WERI-Rb-1 (cell line): ENCODE results near the gene SRSF6.

Source experiments
- DNase-seq: peaks from one replicate; pipeline ENCODE4 v3.0.0-alpha.2; 2020
- H3K27ac ChIP-seq: fragments of 250-450 bp; sonication (Bioruptor Pico); 2 replicates; pipeline ENCODE4 v1.5.1; 2020; ENCODE audit warnings: mild to moderate bottlenecking, moderate library complexity
- H3K27me3 ChIP-seq: fragments of 250-450 bp; sonication (Bioruptor Pico); 2 replicates; pipeline ENCODE4 v1.5.1; 2021; ENCODE audit warnings: mild to moderate bottlenecking, low read depth, moderate library complexity; ENCODE audit not compliant: insufficient read depth, severe bottlenecking
- H3K36me3 ChIP-seq: fragments of 250-450 bp; sonication (Bioruptor Pico); 2 replicates; pipeline ENCODE4 v1.5.1; 2020; ENCODE audit warnings: mild to moderate bottlenecking, moderate library complexity
- H3K4me3 ChIP-seq: 2 replicates; pipeline ENCODE4 v1.5.1; 2011; ENCODE audit warnings: low read depth, mild to moderate bottlenecking, control low read depth, low read length
- H3K9me3 ChIP-seq: fragments of 250-450 bp; sonication (Bioruptor Pico); 2 replicates; pipeline ENCODE4 v1.5.1; 2021; ENCODE audit warnings: mild to moderate bottlenecking, moderate library complexity; ENCODE audit not compliant: severe bottlenecking
- CTCF ChIP-seq: IDR thresholded peaks from 2 replicates; pipeline ENCODE4 v1.5.1; 2011; ENCODE audit warnings: low read depth, mild to moderate bottlenecking, control low read depth, inconsistent platforms, low read length

The SRSF6 gene

GRCh38 chr20:43507150-43508080 is 49.7 kb downstream of the SRSF6 start, which contains the start of gene L3MBTL1:
L3MBTL1 (plus strand) TSS chr20:43507697; CDS start chr20:43513504, 5,807 bp downstream.
- peak; percentile 74 for DNase-seq
- Histone ChIP-seq H3K27me3 (no peaks in the 10 kb centered on the region), H3K27ac (peak within 1 kb of the TSS; percentile 57), H3K4me3 (peak within 1 kb of the TSS; percentile 69), H3K36me3 (no peaks in the 10 kb centered on the region), H3K9me3 (no peaks in the 10 kb centered on the region)
- 0 out of 2 replicates have a peak, but pooled peaks have one; percentile 2 for TF ChIP-seq CTCF

GRCh38 chr20:43508106-43508505 is 50.4 kb downstream of the SRSF6 start:
- no peak overlapping the region for H3K27ac ChIP-seq
- peak overlapping the region; percentile 69 for H3K4me3 ChIP-seq
- TF ChIP-seq CTCF = no peak

GRCh38 chr20:43508604-43509040 is 50.9 kb downstream of the SRSF6 start:
- H3K27me3 ChIP-seq = no peaks in the 10 kb centered on the region
- no peak for TF ChIP-seq CTCF
- H3K4me3 ChIP-seq = no peak overlapping the region
- H3K36me3 ChIP-seq = no peaks in the 10 kb centered on the region
- H3K9me3 ChIP-seq = no peaks in the 10 kb centered on the region
- H3K27ac ChIP-seq = no peak overlapping the region
- no peak for DNase-seq

More at GRCh38 chr20:43508106-43508505, 50.4 kb downstream of the SRSF6 start:
- no peak for DNase-seq
- no peaks in the 10 kb centered on the region for H3K27me3 ChIP-seq
- H3K36me3 ChIP-seq = no peaks in the 10 kb centered on the region
- no peaks in the 10 kb centered on the region for H3K9me3 ChIP-seq

GRCh38 chr20:43511879-43512278 is 54.2 kb downstream of the SRSF6 start:
- H3K36me3 ChIP-seq = peaks cover 6% of the 10 kb centered on the region; the same call in 1 of the 2 replicates
- no peak overlapping the region for H3K4me3 ChIP-seq
- no peak for DNase-seq
- no peaks in the 10 kb centered on the region for H3K9me3 ChIP-seq
- no peak for TF ChIP-seq CTCF
- H3K27me3 ChIP-seq = no peaks in the 10 kb centered on the region
- no peak overlapping the region for H3K27ac ChIP-seq

GRCh38 chr20:43513372-43513930 is 55.8 kb downstream of the SRSF6 start:
- Histone ChIP-seq H3K27ac (0 out of 2 replicates have a peak overlapping the region, but pooled peaks have one; percentile 10), H3K27me3 (no peaks in the 10 kb centered on the region), H3K36me3 (peaks cover 8% of the 10 kb centered on the region), H3K9me3 (no peaks in the 10 kb centered on the region), H3K4me3 (peak overlapping the region; percentile 49)
- TF ChIP-seq CTCF = no peak
- no peak for DNase-seq
